SIG-M5 (cell line): ENCODE measurements around the gene INSL3.
"Not testable (repeated sequence)": the region's sequence is repeated elsewhere in the genome, so short reads cannot be mapped to it uniquely, and the experiment has no call there.

ENCODE experiments used
- DNase-seq: peaks from one replicate; lab custom pipeline; 2025; lab: John Stamatoyannopoulos, UW

INSL3 gene

DNA sequence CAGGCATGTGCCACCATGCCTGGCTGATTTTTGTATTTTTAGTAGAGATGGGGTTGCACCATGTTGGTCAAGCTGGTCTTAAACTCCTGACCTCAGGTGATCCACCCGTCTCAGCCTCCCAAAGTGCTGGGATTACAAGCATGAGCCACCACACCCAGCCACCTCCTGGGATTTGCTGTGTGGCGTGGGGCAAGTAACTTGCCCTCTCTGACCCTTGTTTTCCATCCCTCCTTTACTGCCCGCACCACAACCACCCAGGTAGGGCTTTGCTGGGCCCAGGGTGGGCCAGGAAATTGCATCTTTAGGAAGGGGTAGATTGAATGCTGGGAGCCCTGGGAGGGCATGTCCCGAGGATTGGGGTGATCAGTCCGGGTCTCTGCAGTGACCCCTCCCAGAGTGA lies 37.6 kb downstream of the INSL3 start:
- DNase-seq: not testable (repeated sequence)

DNA sequence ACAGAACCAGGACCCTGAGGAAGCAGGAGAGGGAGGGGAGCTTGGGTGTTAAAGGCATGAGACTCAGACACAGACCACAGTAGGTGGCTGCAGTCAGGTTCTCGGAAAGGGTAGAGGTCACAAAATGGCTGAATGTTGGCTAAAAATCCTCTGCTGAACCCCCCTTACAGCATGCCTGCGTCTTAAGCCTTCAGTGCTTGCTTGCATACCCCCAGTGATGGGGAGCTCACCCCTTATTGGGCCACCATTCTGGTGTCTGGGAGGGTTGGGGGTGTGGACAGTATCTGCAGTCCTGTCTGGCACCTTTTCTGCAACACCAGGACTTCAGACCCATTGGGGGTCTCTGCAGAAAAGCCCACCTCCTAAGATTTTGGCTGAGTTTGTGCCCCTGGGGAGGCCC lies 40.5 kb downstream of the INSL3 start:
- no peak for DNase-seq

DNA sequence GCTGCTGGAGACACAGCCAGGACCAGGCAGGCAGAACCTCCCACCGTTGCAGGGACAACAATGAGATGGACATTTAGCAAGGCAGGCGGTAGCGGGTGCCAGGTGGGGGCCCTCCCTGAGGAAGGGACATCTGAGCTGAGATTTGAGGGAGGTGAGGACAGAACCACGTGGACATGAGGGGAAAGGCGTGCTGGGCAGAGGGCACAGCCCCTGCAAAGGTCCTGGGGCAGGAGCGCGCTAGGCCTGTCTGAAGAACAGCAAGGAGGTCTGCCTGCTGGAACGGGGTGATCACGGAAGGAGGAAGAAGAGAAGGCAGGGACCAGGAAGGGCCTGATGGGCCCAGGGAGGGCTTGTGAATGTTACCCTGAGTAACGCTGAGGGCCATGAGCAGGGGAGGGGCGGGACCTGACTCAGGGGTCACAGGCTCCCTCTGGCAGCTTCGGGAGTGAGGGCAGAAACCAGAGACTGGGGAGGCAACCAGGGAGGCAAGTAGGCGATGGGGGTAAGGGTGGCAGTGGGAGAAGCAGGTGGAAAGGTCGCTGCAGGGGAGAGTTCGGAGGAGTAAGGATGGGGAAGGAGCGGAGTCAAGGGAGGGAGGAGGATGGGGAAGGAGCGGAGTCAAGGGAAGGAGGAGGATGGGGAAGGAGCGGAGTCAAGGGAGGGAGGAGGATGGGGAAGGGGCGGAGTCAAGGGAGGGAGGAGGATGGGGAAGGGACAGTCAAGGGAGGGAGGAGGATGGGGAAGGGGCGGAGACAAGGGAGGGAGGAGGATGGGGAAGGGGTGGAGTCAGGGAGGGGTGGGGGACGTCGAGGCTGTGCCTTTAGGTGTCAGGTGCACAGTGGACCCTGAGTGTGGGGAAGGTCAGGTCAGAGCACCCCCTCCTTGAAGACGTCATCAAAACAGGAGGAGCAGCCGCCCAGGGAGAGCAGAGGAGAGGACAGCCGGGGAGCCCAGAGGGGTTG lies 42.1 kb downstream of the INSL3 start:
- no peak for DNase-seq

DNA sequence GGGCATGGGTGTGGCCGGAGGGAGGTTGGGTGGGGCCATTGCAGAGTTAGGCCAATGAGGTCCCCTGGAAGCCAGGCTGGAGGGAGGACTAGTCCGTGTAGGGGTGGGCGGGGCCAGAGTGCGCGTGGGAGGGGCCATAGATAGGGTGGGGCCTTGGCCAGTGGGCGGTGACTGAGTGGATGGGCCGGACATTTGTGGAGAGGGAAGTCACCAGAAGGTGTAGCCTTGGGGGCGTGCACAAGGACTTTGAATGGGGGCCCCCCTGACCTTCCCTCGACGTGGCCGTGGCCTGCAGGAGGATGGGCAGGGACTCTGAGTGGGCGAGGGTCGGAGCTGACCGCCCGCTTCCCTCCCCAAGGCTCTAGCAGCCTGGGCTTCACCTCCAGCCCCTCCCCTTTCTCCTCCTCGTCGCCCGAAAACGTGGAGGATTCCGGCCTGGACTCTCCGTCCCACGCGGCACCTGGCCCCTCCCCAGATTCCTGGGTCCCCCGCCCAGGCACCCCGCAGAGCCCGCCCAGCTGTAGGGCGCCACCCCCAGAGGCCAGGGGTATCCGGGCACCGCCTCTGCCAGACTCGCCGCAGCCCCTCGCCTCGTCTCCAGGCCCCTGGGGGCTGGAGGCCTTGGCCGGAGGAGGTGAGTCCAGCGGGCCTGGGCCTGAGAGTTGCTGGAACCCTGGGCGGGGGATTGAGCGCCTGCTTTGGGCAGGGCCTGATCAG lies 42.9 kb downstream of the INSL3 start:
- no peak for DNase-seq

DNA sequence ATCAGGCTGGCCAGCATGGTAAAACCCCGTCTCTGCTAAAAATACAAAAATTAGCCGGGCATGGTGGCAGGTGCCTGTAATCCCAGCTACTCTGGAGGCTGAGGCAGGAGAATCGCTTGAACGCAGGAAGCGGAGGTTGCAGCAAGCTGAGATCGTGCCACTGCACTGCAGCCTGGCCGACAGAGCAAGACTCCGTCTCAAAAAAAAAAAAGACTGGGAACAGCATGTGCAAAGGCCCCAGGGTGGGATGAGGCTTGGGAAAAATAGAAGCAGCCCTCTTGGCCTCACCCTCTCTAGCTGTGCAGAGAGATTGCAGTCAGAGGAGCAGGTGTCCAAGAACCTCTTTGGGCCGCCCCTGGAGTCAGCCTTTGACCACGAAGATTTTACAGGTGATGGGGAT lies 43.5 kb downstream of the INSL3 start:
- not testable (repeated sequence) for DNase-seq

DNA sequence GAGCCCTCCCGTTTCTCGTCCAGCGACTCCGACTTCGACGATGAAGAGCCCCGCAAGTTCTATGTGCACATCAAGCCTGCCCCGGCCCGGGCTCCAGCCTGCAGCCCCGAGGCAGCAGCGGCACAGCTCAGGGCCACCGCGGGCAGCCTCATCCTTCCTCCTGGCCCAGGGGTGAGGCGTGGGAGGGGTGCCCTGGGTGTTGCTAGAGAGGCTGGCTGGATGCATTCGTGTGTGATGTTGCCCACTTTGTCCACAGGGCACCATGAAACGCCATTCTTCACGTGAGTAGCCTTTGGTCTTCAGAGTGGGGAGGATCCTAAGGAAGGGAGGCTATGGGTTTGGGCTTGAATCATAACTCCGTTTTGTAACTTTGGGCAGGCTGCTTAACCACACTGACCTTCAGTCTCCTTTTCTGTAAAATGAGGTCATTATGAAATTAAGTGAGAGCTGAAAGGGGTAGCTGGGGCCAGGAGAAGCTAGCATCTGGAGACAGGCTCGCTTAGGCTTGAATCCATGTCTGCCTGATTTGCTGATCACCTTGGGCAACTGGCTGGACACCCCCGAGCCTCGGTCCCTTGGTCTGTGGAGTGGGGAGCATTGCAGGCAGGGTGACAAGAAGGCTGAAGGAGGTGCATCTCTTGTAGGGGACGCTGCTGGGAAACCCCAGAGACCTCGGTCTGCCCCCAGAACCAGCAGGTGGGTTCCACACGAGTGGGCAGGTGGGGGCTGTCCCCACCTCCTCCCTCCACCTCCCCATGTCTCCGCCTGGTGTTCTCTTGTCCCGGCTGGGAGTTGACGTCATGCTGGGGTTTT lies 45.1 kb downstream of the INSL3 start:
- DNase-seq: no peak

DNA sequence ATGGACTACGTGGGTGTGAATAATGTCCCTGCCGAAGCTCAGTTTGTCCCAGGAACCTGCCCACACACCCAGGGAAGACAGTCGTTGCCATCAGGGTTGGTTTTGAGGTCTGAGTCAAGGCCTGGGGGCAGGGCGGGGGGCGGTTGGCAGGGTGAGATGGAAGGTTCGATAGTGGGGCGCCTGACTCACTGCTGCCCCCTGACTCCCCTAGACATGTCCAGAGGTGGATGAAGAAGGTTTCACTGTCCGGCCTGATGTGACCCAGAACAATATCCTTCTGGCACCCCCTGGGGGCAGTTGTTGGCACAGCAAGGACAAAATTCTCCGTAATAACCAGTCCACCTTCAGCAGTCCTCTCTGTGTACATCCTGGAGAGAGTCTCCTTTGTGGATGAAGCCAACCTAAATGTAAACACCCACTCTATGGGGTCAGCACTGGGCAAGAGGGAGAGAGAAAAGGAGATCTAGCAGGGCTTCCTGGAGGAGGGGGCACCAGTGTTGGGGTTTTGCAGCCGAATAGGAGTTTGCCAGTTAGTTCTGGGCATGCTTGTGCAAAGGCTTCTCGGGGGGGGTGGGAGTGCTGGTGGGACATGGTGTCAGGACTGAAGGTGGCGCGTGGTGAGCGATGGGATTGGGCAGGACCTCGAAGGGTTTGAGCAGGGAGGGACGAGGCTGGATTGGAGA lies 45.9 kb downstream of the INSL3 start:
- no peak for DNase-seq

DNA sequence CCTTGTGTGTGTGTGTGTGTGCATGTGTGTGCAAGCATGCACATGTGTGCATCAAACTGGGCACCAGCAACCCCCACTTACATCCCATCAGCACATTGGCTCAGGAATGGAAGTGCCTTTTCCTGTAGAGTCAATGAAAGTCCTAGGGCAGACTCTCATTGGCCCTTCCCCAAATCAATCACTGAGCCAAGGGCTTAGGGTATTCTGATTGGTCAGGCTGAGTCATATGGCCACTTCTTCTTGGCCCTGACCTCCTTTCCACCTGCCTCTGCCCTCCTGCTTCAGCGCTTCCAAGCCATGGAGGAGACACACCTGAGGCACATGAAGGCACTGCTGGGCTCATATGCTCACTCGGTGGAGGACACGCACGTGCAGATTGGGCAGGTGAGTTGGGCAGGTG lies 49.1 kb downstream of the INSL3 start:
- no peak for DNase-seq

DNA sequence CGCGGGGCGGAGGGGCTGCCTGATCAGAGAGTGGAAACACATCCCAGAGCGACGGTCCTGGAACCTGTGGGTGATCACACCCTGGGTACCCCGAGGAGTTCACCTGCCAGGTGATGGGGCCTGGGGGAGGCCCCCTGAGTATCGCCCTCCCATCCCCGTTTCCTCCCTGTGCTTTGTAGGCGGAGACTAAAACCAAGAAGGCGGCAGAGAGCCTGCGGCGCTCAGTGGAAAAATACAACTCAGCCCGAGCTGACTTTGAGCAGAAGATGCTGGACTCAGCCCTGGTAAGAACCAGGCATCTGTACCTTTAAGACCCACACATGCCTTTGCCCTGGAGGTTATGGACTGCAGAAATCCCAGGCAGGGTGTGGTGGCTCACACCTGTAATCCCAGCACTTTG lies 50.7 kb downstream of the INSL3 start:
- DNase-seq: no peak

DNA sequence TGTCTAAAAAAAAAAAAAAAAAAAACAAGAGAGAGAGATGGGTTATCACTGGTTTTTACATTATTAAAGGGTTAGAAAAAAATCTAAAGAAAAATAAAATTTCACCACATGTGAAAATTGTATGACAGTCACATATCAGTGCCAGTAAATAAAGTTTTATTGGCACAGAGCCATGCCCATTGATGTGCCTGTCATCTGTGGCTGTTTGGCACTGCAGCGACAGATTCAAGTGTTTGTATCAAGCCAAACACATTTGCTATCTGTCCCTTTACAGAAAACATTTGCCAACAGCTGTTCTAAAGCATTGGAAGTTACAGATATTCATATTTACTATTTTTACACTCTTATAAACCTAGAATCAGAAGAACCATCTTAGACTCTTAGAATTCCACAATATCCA lies 53.8 kb downstream of the INSL3 start:
- no peak for DNase-seq

DNA sequence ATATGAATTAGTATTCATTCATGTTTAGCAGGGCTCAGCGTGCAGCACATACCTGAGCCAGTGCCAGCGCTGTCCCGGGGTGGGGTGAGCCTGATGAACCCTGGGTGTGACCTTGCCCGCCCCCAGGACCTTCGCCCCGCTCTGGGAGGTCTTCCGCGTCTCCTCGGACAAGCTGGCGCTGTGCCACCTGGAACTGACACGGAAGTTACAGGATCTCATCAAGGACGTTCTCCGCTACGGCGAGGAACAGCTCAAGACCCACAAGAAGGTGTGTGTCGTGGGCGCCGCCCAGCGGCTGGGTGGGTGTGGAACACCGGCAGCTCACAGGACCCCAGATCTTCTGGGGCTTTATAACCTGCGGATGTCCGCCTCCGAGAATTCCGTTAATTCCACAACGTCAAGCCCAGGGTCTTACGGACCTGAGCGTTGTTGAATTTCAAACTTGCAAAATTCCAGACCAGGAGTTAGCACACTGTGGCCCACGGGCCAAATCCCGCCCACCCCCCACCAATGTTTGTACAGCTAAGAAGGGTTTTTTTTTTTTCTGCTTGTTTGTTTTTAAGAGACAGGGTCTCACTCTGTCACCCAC lies 54.7 kb downstream of the INSL3 start:
- DNase-seq: no peak
